GM18517 (cell line): Measurements from ENCODE around the gene GTPBP10.
A peak's percentile ranks its signal among the peaks of the same experiment; 100 is the strongest.

ENCODE experiments used
- ATAC-seq: cut with Tn5 transposase; IDR thresholded peaks from one replicate; pipeline ENCODE4 v1.9.1; 2021; ENCODE audit warnings: mild to moderate bottlenecking, moderate library complexity; ENCODE audit not compliant: unreplicated experiment

Gene GTPBP10

DNA sequence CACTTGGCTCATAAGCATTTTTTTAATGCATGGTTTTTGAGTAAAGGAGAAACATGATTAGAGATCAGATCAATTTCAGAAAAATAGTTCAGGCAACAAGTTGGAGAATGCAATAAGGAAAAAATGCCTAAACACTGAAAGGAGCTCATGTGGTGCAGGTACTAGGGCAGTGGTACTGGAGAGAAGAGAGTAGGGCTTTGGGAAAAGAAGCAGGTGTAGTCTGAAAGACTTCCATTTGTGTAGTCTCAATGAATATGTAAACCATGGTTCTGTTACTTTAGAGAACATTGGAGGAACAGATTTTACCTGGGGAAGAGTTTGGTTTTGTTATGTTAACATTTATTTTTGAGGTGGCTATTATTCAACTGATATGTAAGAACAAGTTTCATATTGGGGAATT, 5.5 kb downstream of the GTPBP10 start:
- ATAC-seq, result no peak

DNA sequence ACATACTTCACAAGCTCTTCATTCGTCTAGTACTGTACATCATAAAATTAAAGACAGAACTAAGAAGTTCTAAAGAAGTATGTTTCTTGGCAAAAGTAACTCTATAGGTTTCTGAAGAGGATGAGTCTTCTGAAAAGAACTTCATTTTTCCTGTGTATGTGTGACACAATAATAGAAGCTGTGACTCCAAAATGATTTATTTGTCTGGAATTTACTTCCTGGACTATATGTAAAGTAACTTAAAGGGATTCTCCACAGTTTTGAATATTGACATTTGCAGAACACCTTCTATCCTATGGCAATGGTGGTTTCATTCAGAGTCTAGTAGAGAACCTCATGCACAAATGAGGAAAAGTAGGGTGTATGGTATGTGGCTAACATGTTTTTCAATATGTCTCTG, 36.9 kb downstream of the GTPBP10 start:
- no peak for ATAC-seq

DNA sequence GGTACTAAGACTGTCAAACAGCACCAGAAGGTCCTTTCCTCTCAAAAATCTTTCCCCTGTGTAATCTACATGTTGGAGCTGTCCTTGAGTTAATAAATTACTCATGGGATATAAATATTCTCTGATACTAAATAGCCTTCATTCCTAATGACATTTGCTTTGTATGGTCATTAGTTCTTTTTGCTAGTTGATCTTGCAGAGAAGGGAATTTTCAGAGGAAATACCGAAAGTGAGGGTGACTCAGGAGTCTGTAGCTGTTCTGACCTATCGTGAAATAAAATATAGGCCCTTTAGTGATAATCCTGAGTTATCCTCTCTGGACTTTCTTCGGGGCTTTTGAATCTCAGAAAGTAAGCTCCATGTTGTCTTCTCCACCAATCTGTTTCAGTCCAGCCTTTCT, 37.3 kb downstream of the GTPBP10 start:
- ATAC-seq, result no peak

DNA sequence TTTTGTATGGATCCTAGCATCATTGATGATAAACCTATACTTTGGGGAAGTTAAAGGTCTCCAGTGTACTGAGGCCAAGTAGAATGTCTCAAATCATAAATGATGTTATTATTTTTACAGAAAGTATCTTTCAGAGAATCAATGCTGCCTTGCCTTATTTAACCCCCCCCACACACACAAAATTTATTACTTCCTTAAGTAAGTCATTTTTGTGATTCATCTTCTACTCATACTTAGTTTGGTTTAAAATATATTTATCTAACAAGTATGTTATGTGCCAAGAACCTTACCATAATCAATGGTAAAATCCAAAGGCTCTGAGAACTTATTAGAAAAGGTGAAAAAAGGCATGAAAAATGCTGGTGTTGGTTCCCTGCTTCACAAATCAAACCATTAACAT, 37.9 kb downstream of the GTPBP10 start:
- no peak for ATAC-seq

DNA sequence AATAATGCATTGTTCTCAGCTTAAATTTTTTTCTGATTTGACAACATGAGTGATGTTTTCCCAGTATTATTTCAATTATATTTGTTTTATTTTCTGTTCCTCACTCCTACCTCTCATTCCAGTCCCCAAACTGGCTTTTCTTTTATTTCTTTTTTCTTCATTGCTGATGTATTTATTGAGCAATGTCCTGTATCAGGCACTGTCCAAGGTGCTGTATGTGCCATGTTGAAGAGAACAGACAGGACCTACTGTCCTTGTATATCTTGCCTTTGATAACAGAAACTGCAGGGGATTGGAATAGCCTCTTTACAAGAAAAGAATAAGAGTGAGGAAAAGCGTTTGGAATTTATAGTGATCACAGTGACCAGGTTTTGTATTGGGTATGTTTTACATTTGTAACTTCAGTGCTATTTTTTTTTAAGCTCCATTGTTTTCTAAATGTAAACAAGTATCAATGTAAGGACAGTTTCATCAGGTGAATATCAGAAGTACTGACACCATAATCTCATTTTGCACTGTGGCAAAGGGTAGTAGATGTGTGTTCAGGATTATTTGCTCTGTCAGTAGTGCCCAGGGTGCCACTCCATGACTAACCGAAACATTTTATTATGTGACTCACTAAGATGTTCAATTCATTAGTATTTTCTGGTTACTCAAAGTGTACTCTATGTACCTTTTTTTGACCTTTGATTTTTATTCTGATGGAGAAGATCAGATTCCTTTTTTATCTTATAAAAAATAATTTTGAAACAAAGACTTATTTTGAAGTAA, 41.1 kb downstream of the GTPBP10 start:
- ATAC-seq, result no peak

DNA sequence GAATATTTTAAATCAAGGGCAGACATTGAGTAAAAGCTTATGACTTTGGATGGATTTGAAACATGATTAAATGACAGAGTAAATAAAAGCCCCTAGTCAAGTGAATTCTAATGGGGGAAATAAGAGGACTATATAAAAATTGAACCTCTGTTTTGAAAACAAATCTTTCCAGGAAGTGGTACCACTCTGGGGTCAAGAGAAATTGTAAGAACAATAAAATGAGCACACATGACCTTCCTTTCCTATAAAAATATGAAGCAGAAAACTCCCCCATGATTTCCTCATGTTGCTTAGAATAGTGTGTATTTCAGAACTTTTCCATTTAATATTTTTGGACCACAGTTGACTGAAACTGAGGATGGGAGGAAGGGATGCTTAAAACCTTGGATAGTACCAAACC, 44.4 kb downstream of the GTPBP10 start:
- no peak for ATAC-seq

DNA sequence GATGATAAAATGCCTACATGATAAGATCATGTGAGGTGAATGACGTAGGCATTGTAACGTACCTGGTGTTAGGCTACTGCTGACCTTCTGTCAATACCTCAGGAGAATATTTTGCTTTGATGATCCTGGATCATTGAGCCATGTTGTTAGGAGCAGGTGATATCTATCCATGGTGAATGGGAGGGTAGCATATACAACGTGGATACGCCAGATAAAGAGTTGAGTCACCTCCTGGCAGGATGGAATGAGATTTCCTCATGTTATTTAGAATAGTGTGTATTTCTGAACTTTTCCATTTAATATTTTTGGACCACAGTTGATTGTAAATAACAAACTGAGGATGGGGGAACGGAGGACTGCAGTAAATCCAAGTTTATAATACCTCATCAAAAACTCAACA, 45.0 kb downstream of the GTPBP10 start:
- ATAC-seq, result no peak

DNA sequence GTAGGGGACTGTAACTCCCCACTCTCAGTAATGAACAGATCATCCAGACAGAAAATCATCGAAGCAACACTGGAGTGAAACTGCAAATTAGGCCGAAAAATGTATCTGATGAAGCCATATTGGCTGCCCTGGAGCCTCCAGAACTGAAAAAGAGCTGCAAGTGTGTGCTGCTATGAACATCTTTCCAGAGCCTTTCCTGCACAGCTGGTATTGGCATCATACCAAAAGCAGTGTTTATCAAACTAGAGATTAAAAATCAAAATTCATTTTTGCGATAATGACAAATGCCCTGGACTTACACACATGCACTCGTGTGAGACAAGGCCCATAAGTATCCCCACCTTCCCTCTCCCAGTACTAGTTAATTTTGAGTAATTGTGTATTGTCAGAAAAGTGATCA, 49.9 kb downstream of the GTPBP10 start:
- no peak for ATAC-seq

DNA sequence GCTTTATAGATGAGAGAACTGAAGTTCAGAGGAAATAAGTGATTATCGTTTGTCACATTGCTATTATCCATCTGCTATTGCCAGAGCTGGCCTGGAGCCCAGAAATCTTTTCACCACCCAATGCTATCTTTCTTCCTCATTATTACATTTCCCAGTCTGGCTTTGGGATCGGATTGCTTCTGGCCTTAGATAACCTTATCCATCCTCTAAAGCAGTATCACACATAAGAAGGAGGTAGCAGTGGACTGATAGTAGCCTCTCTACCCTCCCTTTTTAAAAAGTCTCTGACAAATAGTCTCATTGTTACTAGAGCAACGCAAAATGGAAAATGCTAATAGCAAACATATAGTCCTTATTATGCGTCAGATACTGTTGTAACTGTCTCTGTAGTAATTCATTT, 55.5 kb downstream of the GTPBP10 start:
- no peak for ATAC-seq

DNA sequence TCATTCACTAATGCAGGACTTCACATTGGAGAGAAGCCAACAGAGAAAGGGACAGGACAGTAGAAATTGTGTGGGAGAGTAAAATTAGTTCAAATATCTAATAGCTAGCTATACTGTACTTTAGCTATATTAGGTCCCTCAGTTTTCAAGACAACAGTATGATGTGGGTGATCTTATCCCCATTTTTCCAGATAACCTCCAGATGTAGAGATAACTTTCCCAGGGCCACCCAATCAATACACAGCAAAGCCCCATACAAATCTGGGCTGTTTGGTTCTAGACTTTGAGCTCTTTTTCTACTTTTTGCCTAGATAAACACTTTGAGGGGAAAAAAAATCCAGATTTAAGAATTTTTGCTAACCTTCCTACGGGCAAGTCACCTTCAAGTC, 56.3 kb downstream of the GTPBP10 start:
- ATAC-seq, result no peak

DNA sequence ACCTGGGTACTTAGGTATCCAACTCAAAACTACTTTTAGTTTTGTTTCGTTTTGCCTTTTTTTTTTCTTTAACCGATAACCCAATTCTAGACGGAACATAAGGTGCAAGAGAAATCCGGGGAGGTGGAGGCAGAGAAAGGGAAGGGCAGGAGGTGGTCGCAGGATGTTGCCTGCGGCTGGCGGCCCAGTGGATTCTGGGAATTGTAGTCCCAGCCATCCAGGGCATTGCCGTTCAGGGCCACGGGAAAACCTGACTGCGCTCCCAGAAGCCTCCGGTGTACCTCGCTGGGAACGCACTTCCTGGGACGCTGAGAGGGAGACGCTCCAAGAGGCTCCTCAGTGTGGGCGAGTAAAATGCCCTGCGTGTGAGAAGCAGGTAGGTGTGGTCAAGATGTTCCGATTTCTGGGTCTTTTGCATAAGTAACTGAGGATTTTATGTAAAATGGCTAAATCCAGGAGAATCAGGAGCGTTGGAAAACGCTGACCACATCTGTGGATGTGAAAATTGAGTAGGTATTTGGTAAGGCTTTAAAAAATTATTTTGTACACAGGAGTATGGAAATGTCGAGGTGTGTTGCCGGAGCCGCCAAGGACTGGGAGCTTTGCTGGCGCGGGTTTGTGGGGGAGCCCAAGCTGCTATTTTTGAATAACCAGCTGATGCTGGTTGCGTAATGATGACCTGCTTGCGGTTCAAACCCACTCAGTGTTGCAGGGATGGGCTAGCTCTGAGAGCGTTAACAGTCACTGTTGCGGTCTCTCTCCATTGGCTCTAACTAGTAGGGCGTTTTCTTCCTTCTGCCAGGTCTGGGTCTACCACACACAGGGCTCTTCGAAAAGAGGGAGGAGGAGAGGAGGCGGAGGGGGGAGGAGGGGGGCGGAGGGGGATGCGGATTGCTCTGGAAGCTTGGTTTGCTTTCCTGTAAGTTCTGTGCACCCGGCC, 56.9 kb downstream of the GTPBP10 start, which contains the start of gene CLDN12:
CLDN12 (plus strand) TSS at position 288 of the 940 bp plus-strand sequence. CDS start 9,216 bp downstream, outside the sequence.
- ATAC-seq, result peak; percentile 96

DNA sequence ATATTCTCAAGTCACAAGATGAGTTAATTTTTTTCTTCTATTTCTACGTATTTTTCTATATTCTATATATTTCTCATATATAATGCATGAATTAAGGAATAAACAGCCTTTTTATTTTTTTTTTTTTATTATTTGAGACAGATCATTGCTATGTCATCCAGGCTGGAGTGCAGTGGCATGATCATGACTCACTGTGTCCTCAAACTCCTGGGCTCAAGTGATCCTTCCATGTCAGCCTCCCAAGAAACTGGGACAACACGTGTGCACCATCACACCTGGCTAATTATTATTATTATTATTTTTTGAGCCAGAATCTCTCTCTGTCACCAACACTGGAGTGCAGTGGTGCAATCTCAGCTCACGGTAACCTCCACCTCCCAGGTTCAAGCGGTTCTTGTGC, 58.3 kb downstream of the GTPBP10 start:
- no peak for ATAC-seq

DNA sequence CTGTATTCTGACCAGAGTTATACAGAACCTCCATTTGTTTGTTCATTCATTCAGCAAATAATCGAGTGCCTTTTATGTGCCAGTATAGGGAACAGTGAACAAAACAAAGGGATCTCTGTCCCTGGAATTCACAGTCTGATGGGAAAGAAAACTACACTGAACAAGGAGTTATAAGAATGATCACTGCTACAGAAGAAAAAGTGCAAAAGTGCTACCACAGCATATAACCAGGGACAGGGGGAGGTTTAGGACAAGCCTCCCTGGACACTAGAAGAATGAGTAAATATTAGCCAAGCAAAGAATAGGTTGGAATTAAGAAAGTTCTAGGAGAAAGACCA, 60.9 kb downstream of the GTPBP10 start:
- ATAC-seq, result no peak

DNA sequence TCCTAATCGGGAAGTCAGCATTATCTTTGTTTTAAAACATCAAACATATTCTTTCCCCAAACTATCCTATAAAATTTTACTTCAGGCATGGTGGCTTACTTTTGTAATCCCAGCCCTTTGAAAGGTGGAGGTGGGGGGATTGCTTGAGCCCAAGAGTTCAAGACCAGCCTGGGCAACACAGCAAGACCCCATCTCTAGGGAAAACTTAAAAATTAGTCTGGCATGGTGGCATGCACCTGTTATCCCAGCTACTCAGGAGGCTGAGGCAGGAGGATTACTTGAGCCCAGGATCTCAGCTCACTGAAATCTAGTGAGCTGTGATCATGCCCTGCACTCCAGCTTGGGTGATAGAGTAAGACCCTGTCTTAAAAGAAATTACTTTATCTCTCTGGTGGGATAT, 61.6 kb downstream of the GTPBP10 start:
- no peak for ATAC-seq

DNA sequence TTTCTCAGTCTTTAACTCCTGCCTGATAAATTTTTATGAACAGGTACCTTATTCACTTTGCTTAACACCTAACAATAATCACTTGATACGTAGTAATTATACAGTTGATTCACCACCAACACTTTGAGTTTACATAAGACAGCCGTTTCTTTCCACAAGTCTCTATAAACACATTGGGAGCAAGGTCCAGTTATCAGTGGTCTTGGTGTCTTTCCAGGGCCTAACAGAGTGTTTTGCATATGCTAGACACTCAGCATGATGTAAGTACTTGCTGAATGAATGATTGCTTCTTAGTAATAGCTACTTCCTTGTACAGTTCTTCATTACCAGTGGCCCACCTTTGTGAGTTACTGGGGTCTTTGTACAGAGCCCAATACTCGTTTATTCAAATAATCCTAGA, 63.2 kb downstream of the GTPBP10 start:
- no peak for ATAC-seq

DNA sequence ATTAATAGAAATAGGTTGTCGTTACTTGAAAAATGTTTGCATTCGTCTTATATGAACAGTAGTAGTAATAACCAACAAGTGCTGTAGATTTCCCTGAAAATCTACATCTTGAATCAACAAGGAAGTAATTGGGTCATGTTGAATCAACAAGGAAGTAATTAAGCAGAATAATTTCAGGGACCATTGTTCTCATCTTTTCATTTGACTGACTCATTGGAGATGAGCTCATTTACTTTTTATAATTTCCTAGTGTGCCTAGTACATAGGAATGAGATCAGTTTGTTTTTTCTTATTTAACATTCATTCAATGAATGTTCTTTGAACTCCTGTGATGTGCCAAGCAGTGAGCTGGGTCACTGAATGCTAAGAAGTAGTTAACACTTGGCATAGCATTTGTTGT, 65.0 kb downstream of the GTPBP10 start:
- ATAC-seq, result no peak

DNA sequence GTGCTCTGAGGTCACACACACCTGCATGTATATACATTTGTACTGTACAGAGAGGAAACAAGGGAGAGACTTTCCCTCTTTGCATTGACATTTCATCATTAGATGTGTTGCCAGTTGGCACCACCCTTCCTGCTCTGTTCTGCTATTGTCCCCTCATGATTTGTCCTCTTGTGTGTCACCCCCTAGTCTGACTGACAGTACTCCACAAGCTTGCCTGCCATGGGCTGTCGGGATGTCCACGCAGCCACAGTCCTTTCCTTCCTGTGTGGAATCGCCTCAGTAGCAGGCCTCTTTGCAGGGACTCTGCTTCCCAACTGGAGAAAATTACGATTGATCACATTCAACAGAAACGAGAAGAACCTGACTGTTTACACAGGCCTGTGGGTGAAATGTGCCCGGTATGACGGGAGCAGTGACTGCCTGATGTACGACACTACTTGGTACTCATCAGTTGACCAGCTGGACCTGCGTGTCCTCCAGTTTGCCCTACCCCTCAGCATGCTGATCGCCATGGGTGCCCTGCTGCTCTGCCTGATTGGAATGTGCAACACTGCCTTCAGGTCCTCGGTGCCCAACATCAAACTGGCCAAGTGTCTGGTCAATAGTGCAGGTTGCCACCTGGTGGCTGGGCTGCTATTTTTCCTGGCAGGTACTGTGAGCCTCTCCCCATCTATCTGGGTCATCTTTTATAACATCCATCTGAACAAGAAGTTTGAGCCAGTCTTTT, 66.1 kb downstream of the GTPBP10 start:
- ATAC-seq, result no peak

DNA sequence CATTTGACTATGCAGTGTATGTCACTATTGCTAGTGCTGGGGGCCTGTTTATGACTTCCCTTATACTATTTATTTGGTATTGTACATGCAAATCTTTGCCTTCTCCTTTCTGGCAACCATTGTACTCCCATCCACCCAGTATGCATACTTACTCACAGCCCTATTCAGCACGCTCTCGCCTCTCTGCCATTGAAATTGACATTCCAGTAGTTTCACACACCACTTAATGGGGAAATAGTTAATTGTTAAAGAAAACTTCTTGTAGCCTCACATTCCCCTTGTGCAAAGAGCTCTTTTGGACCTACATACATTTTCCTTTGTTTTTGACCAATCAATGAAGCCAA, 66.6 kb downstream of the GTPBP10 start:
- ATAC-seq, result no peak

DNA sequence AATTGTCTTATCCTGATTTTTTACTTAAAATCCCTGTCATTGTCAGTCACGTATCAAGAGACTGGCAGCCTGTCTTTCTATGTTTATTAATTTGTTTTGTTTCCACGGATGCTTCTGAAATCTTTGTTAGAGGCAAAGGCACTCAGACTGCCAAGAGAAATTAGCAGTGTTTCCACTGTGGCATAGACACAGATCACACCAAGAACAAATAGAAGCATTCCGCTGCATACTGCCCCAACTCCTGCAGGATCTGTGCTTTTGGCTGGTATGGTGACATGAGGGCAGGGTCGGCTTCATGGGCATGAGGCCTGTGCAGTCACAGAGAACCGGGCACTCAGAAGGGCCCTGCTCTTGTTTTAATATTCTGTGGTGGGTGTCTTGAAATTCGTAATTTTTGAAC, 75.1 kb downstream of the GTPBP10 start:
- no peak for ATAC-seq

DNA sequence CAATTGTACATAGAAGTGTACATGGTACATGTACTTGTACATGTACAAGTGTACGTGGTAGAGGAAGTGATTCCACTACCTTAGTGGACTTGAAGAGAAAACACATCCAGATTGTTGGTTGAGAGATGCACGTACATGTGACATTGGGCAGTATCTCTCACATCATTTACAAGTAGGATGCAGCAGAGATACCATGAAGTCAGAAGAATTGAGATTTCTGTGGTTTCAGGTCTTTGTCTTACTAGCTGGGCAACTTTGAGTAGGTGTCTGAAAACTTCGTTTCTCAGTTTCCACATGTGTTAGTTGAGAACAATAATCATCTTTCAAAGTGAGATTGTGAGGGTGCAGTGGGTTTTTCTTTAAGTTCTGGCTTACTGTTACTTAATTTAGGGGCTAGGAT, 78.2 kb downstream of the GTPBP10 start:
- ATAC-seq, result peak; percentile 98

DNA sequence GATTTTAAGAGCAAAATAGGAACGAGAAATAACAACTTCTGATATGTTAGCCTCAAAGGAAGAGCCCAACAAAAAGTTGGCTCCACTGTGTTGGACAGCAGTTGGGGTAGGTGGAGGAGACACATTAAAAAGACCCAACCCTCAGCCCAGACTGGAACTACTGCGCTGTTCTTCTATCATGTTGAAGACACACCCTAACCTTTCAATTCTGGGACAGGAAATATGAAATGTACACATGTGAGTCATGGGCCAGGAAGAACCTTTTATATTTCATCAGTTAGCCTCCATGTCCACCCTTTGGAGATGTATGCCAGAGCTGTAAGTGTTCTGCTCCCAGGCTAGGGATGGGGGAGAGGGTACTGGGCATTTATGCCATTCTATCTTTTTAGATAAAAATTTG, 78.9 kb downstream of the GTPBP10 start:
- no peak for ATAC-seq
